BJ (cell line): Measurements from ENCODE around the gene PKD1L1. TPM values are rescaled to one million over a fixed set of nuclear protein-coding genes. Genes with fewer than 3 reads are reported as not detected.

ENCODE experiments used
- CTCF ChIA-PET: fragments of 350-600 bp; formaldehyde crosslinking; extraction: SDS; loops from one replicate; lab custom pipeline; 2021; ENCODE audit warnings: antibody characterized with exemption, inconsistent platforms; lab: Yijun Ruan, JAX
- POLR2A ChIA-PET: fragments of 300-600 bp; sonication (Branson Sonifier 250); formaldehyde crosslinking; extraction: SDS; loops from one replicate; lab custom pipeline; 2021; ENCODE audit warnings: antibody characterized with exemption; lab: Charles Lee
- DNase-seq: peaks from one replicate; pipeline ENCODE4 v3.0.0-alpha.2; 2011; ENCODE audit warnings: low read depth
- H3K27me3 ChIP-seq: 2 replicates; pipeline ENCODE4 v1.6.0; 2011; ENCODE audit warnings: low read length; ENCODE audit not compliant: control insufficient read depth, insufficient read depth
- H3K36me3 ChIP-seq: 2 replicates; pipeline ENCODE4 v1.5.1; 2011; ENCODE audit warnings: low read length; ENCODE audit not compliant: control insufficient read depth, insufficient read depth
- H3K4me3 ChIP-seq: 2 replicates; pipeline ENCODE4 v1.5.1; 2011; ENCODE audit warnings: low read depth, mild to moderate bottlenecking, control low read depth, low read length
- polyA plus RNA-seq: library from polyadenylated mRNA; depleted of rRNA; stranded (reverse); fragments of >200 nt; gene quantifications from 2 replicates; pipeline ENCODE4 v1.2.3, GENCODE V29; 2011
- TF ChIP-seq, protein P1 (sequence below): IDR thresholded peaks from 2 replicates; pipeline ENCODE4 v1.5.1; 2011; ENCODE audit warnings: low read depth, mild to moderate bottlenecking, control low read depth, inconsistent platforms, low read length, moderate library complexity; ENCODE audit not compliant: insufficient read depth

The PKD1L1 gene
- polyA plus RNA-seq, 1 experiment: 0.13 TPM

DNA sequence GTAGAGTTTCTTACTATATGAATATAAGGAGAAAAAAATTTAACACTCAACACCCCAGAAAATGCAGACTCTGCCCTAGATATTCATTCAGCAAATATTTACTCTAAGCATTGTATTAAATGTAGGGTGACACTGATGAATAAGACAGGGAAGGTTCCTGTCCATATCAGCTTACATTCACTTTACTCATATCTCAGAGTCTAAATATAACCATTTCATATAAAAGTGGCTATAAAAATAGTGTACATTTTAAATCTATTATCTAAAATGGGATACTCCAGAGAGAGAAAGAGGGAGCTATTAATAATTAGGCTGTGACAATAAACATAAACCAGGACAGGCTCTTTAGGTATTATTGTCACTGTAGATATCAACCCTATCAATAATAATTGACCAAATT lies 104.0 kb downstream of the PKD1L1 start:
- TF ChIP-seq, protein P1, sequence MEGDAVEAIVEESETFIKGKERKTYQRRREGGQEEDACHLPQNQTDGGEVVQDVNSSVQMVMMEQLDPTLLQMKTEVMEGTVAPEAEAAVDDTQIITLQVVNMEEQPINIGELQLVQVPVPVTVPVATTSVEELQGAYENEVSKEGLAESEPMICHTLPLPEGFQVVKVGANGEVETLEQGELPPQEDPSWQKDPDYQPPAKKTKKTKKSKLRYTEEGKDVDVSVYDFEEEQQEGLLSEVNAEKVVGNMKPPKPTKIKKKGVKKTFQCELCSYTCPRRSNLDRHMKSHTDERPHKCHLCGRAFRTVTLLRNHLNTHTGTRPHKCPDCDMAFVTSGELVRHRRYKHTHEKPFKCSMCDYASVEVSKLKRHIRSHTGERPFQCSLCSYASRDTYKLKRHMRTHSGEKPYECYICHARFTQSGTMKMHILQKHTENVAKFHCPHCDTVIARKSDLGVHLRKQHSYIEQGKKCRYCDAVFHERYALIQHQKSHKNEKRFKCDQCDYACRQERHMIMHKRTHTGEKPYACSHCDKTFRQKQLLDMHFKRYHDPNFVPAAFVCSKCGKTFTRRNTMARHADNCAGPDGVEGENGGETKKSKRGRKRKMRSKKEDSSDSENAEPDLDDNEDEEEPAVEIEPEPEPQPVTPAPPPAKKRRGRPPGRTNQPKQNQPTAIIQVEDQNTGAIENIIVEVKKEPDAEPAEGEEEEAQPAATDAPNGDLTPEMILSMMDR: no peak
- POLR2A ChIA-PET: no interaction called here
- H3K4me3 ChIP-seq: no peak overlapping the region
- no peak for DNase-seq
- peaks cover 1% of the 10 kb centered on the region; the same call in 1 of the 2 replicates for H3K27me3 ChIP-seq
- CTCF ChIA-PET: interaction anchor here (0.5 to 1.3 kb wide), 3 partner anchors 12 to 462 kb away, joined by 3 read pairs; no protein-coding TSS in a partner anchor
- H3K36me3 ChIP-seq: no peaks in the 10 kb centered on the region

DNA sequence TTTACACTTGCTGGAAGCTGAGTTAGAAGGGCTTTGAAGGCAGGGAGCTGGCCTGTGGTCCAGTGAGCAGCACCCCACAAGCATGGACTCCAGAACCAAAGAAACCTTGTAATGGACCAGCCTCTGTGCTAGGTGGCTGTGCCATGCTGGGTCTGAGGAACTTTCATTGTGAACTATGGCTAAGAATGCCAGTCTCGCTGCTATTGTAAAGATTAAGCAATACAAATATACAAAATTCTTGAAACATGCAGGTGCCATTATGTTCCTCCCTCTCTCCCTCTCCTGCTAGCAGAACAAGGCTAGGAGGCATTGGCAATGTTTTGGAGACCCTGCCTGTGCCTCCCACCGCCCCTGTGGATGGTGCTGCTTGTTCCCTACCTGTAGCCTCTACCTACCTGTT lies 105.0 kb downstream of the PKD1L1 start:
- Histone ChIP-seq H3K36me3 (no peaks in the 10 kb centered on the region), H3K27me3 (peaks cover 1% of the 10 kb centered on the region; the same call in 1 of the 2 replicates), H3K4me3 (no peak overlapping the region)
- no peak for DNase-seq
- CTCF ChIA-PET: interaction anchor here (1.1 kb wide), 1 partner anchor 125 kb away, joined by 3 read pairs; no protein-coding TSS in a partner anchor
- TF ChIP-seq, protein P1: no peak
- POLR2A ChIA-PET: no interaction called here

DNA sequence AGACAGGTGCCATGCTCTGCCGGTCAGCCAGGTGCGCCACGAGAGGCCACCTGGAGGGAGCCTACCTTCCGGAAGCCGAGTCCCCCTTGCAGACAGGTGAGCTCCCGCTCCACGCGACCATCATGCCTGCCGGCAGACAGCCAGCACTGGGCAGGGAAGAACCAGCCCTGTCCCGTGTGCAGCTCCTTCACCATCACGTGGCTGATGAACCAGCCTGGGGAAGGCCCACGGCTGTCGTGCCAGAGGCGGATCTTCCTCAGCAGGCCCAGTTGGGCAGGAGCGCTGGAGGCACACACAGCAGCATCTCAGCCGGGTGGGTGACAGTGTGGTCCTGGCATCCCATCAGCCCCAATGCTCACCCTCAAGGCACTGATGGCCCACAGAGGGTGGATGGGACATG lies 108.9 kb downstream of the PKD1L1 start:
- Histone ChIP-seq H3K4me3 (no peak overlapping the region), H3K36me3 (no peaks in the 10 kb centered on the region), H3K27me3 (peaks cover 3% of the 10 kb centered on the region)
- TF ChIP-seq, protein P1: no peak
- ChIA-PET CTCF (no interaction called here), POLR2A (no interaction called here)
- DNase-seq: no peak

DNA sequence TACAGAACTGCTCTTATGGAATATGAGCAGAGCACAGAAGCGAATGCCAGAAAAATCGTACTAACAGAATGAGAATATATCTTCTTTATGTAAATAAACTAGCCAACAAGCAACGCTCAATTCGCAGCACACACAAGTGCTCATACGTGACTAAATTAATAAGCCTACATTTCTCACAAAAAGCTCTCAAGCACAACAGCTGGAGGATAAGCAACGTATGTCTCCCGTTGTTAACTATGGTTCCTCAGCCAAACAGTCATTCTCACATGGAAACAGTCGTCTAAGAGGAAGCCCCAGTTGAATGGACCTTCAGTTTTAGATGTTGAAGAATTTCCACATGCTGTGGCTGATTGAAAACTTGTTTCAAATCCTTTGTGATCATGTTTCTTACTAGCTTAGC lies 110.4 kb downstream of the PKD1L1 start:
- ChIA-PET POLR2A (no interaction called here), CTCF (no interaction called here)
- no peaks in the 10 kb centered on the region for H3K36me3 ChIP-seq
- H3K27me3 ChIP-seq: peaks cover 3% of the 10 kb centered on the region
- no peak for DNase-seq
- H3K4me3 ChIP-seq: no peak overlapping the region
- TF ChIP-seq, protein P1: no peak

DNA sequence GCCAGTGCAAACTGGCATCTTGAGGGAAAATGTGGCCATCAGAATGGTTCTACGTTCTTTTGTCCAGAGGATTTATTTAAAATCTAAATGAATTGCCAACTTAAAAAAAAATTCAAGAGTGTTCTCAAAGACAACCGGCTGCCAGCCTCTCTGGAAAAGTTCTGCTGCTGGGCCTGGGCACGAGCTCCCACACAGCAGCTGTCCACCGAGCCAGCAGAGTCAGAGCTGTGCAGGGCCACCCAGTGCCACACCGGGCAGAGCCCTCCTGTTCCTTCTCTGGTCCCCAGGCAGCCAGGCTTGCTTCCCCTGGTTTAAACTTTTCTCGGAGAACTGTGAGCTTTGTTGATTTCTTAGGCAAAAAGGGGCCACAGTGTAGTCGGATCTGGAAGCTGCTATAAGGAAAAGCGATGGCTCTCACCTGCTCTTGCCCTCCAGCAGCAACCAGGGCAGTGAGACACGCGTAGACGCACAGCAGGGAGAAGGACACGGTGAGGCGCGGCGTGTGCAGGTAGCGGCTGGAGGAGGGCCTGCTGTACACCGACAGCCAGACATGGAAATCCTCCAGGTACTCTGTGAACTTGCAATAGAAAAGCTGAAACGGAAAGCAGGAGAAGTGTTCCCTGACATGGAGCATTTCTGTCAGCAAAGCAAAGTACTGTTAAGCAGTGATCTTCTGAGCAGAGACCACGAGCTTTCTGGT lies 111.6 kb downstream of the PKD1L1 start:
- Histone ChIP-seq H3K4me3 (no peak overlapping the region), H3K27me3 (peaks cover 2% of the 10 kb centered on the region), H3K36me3 (no peaks in the 10 kb centered on the region)
- no peak for DNase-seq
- TF ChIP-seq, protein P1: no peak
- ChIA-PET CTCF (interaction anchor here (0.7 to 1.2 kb wide), 2 partner anchors 9 to 77 kb away, joined by 3 to 4 read pairs; no protein-coding TSS in a partner anchor), POLR2A (no interaction called here)
